CD4-positive, alpha-beta T cell treated with Interleukin-4 for 4 hours (primary cell): ENCODE results near the gene PEX14.

Experiments used
- DNase-seq: peaks from one replicate; pipeline ENCODE4 v3.0.0-alpha.2; 2020

The PEX14 gene

DNA sequence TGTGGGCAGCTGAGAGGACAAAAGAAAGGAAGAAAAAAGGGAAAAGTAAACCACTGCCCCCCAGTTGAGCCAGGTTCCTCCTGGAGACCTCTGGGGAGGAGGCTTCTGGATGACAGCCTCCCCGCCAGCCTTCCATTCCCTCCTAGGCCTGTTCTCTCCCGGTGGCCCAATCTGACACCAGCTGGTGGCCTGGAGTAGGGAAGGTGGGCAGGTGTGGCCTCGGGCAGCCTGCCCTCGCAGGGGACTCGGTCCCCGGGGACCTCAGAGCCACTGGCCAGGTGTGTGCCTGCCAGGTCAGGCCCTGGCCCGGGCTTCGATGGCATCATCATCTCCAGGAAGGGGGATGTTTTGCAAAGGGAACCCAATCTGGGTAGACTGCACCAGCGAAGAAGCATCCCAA, 162.7 kb downstream of the PEX14 start:
- no peak for DNase-seq

DNA sequence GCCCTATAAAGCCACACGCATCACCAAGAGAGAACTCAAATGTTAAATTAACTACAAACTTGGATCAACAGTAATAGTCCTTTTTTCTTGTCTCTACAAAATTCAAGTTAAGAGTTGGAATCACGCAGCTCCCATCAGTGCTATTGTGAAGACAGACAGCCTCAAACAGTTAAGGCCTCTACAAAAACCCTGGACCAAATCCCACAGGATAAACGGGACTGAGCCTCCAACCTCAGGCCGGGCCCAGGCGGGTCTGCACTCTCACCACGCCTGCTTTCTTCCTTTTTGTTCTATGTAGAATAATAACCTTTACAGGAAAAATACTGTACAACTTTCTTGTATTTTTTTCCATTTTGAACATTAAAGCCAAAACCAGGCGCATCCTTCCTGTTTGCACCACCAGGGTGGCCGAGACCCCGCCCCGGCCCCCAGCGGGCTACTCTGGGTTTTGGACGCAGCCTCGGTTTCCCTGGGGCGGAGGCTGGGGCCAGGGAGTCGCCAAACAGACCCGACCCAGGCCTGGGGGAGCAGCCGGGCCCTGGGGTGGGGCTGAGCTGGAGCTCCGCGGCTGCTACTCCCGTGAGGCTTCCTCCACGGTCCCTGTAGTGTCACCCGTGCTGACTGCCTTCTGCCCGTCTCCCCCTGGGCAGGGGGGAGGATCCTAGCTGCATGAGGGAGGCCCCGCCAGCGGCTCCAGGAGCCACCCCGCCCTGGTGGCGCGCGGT, 163.2 kb downstream of the PEX14 start:
- DNase-seq = no peak

DNA sequence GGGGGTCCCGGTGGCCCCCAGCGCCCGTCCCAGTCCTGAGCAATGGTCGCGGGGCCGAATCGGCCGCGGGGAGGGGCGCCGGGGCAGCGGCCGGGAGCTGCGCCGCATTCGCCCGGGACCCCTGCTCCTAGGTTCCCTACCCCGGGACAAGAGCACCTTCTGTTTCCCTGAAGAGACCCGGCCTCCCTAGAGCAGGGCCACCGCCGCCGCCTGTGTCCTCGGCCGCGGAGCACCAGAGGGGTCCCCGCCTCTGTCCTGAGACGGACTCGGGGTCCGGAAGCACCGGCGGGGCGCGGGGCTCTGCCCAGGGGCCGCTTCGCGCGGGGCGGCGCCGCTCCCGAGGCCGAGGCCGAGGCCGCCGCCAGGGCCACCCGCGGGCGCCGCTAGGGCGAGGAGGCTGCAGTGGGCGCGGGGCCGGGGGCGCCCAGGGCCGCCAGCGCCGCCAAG, 163.8 kb downstream of the PEX14 start:
- DNase-seq = no peak

DNA sequence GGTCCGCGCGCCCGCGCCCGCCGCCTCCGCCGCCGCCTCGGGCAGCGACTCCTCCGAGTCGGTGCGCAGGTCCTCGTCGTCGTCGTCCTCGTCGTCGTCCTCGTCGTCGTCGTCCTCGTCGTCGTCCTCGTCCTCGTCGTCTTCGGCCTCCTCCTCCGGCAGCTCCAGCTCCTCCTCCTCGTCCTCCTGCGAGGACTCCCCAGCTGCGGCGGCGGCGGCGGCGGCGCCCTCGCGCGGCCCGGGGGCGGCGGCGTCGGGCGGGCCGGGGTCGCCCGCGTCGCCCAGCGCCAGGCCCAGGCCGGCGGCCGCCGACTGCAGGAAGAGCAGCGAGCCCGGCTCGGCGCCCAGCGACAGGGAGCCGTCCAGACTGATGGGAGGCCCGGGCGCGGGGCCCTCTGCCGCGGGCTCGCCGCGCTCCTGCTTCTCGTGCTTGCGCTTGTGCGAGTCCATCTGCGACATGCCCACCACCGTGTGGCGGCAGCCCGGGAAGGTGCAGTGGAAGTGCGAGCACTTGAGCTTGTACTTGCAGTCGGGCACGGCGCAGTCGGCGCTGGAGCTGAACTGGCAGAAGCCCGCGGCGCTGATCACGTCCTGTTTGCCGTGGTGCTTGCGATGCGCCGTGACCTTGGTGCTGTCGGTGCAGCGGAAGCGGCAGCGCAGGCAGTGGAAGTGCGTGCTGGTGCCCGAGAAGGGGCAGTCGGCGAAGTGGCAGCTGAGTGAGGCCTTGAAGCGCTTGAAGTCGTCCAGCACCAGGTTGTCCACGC, 164.4 kb downstream of the PEX14 start:
- no peak for DNase-seq

DNA sequence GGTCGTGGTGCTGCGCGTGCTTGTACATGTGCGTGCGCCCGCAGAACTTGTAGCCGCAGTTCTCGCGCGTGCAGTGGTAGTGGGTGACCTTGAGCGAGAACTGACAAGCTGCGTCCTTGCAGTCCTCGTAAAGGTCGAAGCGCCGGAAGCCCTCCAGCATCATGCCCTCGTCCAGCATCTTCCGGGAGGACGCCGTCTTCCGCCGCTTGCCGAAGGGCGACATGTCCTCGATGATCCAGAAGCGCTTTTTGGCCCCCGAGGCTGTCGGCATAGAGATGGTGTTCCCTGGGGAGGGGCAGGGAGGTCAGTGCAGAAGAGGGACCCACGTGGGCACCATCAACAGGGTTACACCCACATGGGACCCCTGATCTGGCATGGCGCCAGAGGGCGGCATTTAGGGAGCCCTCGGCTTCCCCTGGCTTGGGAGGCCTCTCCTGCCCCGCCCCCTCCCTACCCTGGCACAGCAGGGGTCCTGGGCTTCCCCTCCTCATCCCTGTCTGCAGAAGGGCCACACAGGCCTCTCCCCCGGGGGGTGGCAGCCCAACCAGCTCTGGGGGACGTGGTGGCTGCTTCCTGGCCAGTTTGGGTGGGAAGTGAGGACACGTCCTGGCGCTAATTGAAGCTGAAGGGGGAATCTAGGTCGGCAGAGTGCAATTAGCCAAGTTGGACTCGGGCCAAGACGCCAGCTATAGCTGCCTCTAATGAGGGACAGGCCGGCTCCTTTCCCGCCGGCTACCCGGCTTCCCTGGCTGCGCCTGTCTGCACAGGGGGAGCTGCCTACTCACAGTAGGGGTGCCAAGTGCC, 165.2 kb downstream of the PEX14 start:
- DNase-seq = no peak

DNA sequence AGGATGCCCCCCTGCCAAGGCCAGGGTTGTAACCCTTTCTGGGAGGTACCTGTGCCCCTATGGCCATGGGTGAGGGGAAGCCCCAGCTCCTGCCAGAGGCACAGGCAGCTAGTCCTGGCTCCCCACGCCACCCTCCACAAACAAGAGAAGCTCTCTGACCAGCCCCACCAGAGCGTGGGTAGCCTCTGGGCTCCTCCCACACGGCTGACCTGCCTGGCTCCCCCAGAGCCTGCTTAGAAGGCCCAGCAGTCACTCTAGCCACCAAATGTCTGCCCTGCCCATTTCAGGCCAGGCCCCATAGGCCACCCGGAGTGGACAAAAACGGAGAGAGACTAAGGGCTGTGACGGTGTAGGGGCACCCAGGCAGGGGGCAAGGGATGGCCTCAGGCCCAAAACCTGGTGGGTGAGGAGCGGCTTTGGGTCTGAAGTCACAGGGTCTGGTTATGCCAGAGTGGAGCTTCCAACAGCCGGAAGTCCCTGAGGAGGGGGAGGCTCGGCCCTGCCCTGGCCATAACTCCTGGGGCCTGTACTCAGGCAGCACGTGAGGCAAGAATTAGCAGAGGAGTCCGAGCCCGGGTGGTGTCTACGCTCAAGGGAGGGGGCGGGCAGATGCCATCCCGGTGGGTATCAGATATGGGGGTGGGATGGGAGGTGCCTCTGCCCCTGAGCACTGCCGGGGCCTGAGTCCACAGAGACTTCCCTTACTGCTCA, 166.2 kb downstream of the PEX14 start:
- no peak for DNase-seq

DNA sequence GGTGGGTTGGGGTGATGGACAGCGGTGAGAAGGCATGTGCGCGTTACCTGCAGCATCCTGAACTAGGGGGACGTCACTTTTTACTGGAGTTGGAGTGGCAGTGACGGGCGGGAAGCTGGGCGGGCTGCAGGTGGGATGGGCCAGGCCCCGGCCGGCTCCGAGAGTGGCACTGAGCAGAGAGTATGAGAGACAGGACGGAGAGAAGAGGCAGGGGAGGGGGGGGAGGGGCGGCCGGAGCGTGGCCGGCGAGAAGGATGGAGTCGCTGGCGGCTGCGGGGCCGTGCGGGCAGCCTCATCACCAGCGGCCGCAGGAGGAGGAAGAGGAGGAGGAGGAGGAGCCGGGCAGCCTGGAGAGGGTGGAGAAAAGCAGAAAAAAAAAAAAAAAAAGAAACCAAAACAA, 167.2 kb downstream of the PEX14 start:
- DNase-seq = no peak

DNA sequence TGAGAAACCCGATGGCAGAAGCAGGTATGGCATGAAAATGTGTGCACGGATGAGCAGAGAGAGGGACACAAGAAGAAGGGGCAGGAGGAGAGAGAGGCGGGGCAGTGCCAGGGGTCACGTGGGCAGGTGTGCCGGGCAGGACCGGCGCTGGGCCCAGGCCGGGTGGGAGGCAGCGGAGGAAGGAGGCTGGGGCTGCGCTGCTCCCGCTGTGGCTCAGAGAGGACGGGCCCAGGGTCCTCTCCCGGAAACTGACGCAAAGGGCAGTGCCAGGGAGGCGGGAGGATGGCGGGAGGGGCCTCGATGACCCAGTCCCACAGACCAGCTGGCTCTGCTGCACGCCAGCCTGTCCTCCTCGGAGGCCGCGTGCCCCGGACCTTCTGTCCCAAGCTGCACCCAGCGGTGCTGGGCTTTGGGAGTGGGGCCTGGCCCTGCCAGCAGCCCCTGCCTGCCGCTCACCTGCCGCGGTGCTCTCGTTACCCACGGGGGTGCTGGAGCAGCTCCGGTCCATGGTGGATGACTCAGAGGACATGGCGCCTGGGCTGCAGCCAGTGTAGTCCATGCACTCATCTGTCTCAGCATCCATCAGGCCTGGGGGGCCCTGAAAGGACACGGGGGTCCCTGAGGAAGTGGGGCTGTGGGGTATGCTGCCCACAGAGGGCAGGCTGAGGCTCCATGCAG, 167.8 kb downstream of the PEX14 start:
- no peak for DNase-seq

DNA sequence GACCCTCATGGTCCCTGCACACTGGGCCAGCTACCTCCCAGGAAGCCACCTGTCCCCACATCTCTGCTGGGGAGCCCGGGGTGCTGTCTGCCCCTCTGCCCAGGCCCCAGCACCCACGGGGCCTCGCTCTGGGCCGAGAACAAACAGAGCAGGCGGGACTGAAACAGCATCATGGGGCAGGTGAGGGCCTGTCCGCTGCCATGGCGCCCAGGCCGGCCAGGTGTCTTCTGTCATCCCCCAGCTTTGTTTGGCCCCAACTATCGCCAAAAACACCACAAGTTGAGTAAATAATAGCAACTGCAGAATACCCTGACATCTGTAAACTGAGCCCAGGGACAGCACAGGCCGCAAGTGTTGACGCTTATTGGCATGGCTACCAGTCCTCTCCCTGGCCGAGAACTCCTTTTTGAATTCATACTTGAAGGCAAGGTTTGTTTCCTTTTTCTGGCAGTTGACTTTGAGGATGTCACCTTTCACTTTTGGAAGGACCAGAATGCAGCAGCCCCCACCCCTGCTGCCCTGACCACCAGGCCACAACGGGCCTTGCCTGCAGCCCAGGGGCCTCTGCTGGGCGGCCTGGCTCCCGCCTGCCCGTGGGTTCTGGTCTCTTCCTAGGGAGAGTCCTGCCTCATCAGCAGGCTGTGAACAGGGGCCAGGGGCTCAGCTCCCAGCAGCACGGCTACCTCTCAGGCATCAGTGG, 169.0 kb downstream of the PEX14 start:
- no peak for DNase-seq

DNA sequence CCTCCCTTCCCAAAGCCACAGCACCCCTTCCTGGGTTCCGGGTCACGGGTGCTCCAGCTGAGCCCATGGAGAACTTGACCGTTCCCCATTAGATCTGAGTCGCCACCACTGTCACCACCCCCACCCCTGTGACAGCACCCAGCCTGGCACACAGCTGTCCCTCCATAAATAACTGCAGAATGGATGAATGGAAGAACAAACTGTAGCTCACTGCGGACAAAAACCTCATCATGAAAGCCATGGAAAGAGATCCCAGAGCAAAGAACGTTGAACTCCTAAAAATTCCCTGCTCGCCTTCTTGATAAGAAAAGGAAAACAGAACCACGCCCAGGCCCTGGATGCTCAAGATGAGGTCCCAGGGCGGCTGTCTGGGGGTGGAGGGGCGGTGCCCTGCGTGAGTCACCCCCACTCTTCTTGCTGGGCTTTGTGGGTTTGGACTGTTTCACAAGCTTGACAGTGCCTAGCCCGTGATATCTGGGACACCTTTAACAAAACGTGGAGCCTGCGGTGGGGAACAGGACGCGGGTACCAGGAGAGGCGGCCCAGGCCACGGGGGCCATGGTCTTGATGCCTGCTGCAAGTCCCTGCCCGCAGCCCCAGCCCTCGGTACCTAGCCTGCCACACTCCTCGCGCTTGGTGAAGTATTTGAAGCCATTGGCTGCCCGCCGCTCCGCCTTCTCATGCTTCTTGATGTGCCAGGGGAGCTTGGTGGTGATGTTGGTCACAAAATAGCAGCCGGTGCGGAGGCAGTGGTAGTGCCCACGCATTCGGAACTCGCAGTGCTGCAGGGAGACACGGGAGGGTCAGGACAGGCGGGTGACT, 169.8 kb downstream of the PEX14 start:
- no peak for DNase-seq

DNA sequence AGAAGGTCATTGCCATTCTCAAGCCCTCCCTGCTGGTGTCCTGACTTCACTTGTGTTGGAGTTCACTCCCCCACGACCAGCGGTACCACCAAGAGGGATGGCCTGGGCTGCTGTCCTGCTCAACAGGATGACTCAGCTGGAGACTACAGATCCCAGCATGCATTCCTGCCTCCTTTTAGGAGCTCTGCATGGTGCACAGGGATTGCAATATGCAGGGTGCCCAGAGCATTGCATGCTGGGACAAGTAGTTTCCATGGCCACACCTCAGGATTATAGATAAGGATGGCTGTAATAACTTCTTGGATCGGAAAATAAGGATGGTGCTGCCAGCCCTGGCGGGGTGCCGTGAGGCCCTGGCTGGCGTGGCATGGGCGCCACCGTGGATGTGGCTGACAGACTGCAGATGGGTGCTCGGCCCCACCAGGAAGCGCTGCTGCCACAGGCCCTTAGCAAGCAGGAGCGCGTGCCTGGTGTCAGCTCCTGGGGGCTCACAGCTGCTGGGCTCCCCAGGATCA, 171.7 kb downstream of the PEX14 start:
- DNase-seq = no peak

DNA sequence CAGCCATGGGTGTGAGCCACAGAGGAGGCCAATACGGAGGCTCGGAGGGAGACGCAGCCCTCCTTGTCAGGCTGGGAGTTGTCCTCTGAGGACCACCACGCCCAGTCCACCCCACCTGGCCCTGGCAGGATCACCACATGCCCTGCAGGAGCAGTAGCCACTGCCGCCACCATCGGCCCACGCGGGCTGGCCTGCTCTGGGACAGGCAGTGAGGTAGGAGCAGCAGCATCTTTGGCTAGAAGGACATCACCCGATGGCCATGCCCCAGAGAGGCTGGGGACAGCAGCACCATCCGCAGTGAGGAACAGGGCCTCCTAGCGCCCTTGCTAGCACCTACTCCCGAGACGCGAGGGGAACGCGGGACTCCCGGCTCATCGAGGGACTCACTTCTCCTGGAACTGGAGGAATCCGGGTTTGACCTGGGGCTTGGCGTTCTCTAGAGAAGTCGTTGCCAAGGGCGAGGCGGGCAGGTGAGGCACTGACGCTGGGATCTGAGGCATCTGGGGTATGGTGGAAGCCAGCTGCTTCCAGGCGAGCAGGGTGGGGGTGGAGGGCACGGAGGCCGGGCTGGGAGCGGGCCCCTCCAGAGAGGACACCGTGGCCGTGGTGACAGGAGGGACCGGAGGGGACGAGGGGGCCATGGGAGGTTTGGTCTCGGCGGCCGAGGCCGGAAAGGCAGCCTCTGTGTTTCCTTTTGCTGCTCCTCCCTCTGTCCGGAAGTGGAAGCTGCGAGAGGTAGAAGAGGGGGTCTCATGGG, 172.8 kb downstream of the PEX14 start:
- DNase-seq = no peak

DNA sequence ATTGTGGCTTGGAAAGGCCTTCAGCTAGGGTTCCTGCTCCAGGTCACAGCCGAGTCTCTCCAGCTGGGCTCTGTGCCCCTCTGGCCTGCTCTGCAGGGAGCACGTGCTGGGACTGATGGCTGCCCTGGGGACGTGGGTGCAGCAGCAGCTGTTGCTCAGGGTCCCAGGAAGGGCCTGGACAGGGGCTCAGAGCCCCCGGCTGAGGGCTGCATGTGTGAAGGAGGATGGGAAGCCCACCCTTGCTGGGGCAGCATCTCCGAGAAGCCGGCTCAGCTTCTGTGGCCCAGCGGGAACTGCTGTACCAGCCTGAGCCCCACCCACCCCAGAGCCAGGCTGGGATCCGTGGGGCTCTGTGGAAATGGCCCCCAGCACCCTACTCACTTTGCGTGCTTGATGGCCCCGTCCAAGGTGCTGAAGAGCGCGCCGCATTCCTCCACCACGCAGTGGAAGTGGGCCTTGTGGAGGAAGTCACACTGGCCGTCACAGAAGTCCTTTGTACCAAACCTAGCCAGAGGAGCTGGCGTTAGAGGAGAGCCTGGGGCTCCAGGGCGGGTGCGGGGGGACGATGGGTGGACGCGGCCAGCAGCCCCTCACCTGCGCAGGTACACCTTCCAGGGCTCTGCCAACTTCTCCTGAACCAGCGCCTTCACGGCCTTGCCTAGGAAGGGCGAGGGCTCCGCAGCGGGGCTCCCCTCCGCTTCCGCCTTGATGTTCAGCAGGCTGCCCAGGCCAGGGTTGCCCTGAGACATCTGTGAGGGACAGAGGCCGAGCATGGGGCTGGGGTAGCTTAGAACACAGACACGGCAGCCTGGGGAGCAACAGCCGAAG, 174.2 kb downstream of the PEX14 start:
- DNase-seq = no peak

DNA sequence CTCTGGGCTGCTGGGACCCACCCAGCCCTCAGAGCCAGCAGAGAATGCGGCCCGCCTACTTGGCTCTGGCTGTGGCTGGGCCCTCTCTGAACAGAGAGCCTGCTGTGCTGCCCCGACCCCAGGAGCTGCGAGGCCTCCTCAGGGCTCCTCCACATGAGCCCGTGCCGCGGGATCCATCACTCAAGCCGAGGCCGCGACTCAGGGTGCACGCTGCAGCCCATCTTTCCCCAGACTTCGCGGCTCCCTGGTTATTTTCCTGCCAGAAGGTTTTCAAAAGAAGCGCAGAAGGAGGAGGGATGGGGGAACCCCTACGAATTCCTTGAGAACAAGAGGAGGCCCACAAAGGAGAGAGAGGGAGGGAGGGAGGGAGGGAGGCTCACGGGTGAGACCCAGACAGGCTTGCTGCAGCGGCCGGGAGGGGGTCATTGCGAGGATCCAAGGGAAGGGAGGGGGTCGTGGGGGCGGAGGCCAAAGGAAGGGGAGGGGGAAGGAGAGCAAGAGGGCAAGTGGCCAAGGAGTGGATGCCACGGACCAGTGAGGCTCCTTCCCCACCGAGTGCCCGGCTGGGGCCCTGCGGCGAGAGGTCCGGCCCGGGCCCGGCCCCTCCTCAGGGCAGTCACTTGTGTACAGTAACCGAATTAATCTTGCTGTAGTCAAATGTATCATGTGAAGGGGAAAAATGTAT, 174.9 kb downstream of the PEX14 start:
- no peak for DNase-seq

DNA sequence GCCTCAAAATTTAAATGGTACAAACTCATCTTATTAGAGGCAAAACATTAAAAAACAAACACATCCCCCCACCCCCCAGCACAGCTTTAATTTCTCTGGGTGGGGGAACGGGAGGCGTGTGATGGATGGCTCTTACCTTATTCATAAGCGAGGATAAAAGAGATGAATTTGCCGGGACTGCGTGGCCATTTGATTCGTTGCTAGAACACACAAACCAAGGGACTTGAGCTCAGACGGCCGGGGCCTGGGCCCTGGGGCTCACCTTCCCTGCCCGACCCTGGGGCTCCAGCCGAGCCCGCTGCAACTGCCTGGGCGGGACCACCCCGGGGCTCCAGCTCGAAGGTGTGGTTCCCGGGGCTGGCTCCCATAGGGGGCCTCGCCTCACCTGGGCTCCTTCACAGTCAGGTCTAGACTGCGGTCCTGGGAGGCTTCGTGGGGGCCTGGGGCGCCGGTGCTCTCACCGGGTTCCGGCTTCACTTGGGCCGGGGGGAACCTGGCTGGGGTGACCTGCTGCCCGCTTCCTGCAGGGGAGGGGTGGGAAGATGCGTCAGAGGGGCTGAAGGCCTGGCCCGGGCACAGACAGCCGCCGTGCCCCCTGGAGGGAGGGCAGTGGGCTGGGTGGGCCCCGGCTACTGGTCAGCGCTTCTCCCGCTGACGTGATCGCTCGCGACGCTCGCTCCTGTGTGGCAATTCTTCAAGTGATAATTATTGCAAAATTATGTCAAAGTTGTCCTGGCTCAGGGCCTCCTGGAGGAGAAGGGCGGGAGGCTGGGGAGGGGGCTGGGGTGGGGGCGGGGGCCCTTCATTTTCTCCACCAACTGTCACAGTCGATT, 176.0 kb downstream of the PEX14 start:
- DNase-seq = no peak

DNA sequence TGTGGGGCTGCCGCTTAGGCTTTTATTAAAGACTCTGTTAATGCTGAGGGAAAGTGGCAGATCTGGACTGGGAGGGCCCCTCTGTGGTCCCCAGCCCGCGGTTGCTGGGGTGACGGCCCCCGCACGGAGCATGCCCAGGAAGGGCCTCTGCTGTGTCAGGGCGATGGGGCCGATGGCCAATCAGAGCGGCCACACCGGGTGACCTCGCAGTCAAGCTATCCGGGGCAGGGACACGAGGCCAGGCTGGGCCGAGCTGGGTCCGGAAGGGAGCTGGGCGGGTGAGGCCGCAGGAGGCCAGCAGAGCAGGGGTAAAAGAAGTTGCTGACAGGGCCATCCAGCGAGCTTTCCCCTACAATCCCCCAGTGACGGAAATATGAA, 176.6 kb downstream of the PEX14 start:
- DNase-seq = no peak

DNA sequence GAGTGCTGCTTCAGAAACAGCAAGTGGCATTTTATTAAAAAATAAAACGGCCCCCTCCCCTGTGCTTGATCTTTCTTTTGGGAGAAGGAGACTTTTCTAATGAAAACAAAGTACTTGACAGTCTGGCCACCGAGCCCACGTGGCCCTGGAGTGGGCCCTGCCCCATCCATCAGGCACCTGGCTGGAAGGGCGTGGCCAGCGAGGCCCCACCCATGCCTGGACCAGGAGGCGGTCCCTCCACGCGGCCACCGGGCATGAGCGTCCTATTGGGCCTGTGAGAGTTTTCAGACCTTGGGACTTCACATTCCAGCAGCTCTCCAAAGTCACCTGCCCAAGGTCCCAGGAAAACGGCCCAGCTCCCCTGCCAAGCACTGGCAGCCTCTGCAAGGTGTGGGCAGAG, 177.0 kb downstream of the PEX14 start:
- no peak for DNase-seq
